KOPT-K1 (cell line): Measurements from ENCODE around the gene TFB2M.
"Not testable (repeated sequence)": the region's sequence is repeated elsewhere in the genome, so short reads cannot be mapped to it uniquely, and the experiment has no call there.

Experiments used
- H3K27ac ChIP-seq: fragments of 200-600 bp; sonication (generic); 2 replicates; pipeline ENCODE4 v1.5.1; 2016; ENCODE audit warnings: antibody characterized with exemption, mild to moderate bottlenecking, low read depth, low read length; ENCODE audit not compliant: poor library complexity, severe bottlenecking
- H3K36me3 ChIP-seq: fragments of 200-600 bp; sonication (generic); 2 replicates; pipeline ENCODE4 v1.5.1; 2017; ENCODE audit warnings: antibody characterized with exemption, mild to moderate bottlenecking, low read length, moderate library complexity; ENCODE audit not compliant: insufficient read depth
- H3K9me3 ChIP-seq: fragments of 200-600 bp; sonication (generic); 2 replicates; pipeline ENCODE4 v1.5.1; 2017; ENCODE audit warnings: antibody characterized with exemption, low read length, mild to moderate bottlenecking; ENCODE audit not compliant: insufficient read depth, poor library complexity, severe bottlenecking

The TFB2M gene

GRCh38 chr1:246591047-246591446 lies 25.0 kb upstream of the TFB2M start:
- Histone ChIP-seq H3K36me3 (peaks cover 23% of the 10 kb centered on the region), H3K9me3 (peaks cover 14% of the 10 kb centered on the region), H3K27ac (no peak overlapping the region)

DNA sequence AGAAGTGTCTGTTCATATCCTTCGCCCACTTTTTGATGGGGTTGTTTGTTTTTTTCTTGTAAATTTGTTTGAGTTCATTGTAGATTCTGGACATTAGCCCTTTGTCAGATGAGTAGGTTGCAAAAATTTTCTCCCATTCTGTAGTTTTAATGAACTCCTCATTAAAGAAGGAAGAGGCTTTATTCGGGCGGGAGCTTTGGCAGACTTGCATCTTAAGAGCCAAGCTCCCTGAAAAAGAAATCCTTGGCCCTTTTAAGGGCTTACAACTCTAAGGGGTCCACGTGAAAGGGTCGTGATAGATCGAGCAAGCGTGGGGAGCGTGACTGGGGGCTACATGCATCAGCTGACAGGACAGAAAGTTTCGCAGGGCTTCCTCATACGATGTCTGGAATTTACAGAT lies 23.9 kb upstream of the TFB2M start:
- not testable (repeated sequence) for H3K27ac ChIP-seq
- H3K36me3 ChIP-seq, result peaks cover 25% of the 10 kb centered on the region
- H3K9me3 ChIP-seq, result peaks cover 14% of the 10 kb centered on the region

DNA sequence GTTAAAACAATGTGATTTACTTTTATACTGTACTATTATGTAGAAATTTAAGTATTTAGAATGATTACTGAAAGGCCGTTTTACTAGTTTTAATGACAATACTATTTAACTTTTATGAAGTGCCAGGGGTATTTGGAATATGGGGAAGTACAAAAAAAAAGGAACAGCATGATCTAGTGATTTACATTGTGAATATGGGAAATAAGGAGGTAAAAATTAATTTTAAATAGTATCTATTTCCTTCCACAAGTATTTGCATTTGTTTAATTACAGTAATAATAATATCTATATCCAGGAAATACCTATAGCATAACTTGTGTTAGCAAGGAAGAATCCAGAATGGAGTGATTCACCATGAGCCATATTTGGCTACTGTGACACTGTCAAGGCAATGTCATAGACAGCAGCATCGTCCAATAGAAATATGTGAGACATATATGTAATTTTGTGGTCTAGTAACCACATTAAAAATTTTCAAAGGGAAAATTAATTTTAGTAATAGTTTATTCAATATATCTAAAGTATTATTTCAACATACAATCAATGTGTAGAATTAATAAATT lies 22.2 kb upstream of the TFB2M start:
- no peak overlapping the region for H3K27ac ChIP-seq
- H3K9me3 ChIP-seq, result peaks cover 14% of the 10 kb centered on the region

DNA sequence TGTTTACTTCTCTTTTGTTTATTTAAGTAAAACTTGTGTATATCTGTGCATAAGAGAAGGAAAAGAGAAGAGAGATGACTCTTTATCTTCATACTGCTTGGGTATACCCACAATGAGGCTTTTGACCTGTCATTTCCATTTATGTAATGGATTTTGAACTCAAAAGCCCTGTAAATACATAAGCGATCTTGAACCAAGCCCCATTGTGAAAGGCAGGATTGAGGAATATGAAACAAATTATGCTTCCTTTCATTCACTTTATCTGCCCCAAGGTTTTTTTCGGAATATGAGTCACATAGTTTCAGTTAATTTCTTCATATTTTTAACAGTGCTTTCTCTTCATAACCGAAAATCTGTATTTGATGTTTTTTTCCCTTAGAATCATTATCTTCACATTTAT lies 21.5 kb upstream of the TFB2M start:
- no peak overlapping the region for H3K27ac ChIP-seq
- H3K36me3 ChIP-seq, result peaks cover 41% of the 10 kb centered on the region
- peaks cover 14% of the 10 kb centered on the region for H3K9me3 ChIP-seq

More for the DNA sequence above, 22.2 kb upstream of the TFB2M start:
- H3K36me3 ChIP-seq, result peaks cover 40% of the 10 kb centered on the region

DNA sequence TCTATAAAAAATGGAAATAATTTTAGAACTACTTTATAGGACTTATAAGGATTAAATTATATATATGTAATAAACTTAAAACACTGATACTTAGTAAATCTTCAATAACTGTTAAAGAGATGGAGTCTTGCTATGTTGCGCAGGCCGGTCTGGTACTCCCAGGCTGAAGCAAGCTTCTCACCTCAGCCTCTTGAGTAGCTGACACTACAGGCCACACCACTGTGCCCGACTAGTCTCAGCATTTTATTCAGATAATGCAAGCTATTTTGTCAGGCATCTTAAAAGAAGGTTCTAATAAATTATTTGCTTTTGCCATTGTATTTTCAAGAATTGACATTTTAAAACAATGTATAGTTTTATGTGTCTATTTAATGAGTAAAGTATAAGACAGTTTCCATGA lies 21.0 kb upstream of the TFB2M start:
- H3K9me3 ChIP-seq, result peaks cover 14% of the 10 kb centered on the region
- H3K27ac ChIP-seq, result no peak overlapping the region
- peaks cover 42% of the 10 kb centered on the region for H3K36me3 ChIP-seq

GRCh38 chr1:246583448-246584185 lies 17.6 kb upstream of the TFB2M start:
- H3K36me3 ChIP-seq, result peaks cover 36% of the 10 kb centered on the region
- H3K9me3 ChIP-seq, result no peaks in the 10 kb centered on the region
- no peak overlapping the region for H3K27ac ChIP-seq

- no peaks in the 10 kb centered on the region for H3K9me3 ChIP-seq
- H3K27ac ChIP-seq, result no peak overlapping the region
- H3K36me3 ChIP-seq, result peaks cover 36% of the 10 kb centered on the region
Measured at GRCh38 chr1:246583056-246583440, 17.0 kb upstream of the TFB2M start.

GRCh38 chr1:246582301-246583055 lies 16.4 kb upstream of the TFB2M start:
- peaks cover 36% of the 10 kb centered on the region for H3K36me3 ChIP-seq
- no peak overlapping the region for H3K27ac ChIP-seq
- no peaks in the 10 kb centered on the region for H3K9me3 ChIP-seq

- Histone ChIP-seq H3K27ac (no peak overlapping the region), H3K9me3 (no peaks in the 10 kb centered on the region), H3K36me3 (peaks cover 36% of the 10 kb centered on the region)
Measured at GRCh38 chr1:246580497-246581370, 14.7 kb upstream of the TFB2M start.

DNA sequence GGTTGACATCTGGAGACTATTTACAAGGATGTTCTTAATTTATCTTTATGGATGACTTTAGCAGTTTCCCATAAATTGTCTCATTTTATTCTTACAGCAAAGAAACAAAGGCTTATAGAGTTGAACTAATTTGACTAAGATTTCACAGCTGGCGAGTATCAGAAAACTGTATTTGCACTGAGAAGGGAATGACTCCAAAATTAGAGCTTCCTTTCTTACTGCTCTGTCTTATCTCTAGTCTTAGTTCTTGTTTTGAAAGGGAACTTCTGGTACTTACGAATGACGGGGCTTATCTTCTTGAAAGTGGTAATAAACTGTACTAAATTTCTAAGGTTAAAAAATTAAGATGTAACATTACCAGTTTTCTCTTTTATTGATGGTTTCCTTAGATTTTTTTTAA lies 13.8 kb upstream of the TFB2M start:
- Histone ChIP-seq H3K9me3 (no peaks in the 10 kb centered on the region), H3K27ac (no peak overlapping the region), H3K36me3 (peaks cover 29% of the 10 kb centered on the region)

GRCh38 chr1:246577720-246578106 lies 11.7 kb upstream of the TFB2M start:
- Histone ChIP-seq H3K27ac (peak overlapping the region; percentile 54), H3K9me3 (no peaks in the 10 kb centered on the region), H3K36me3 (peaks cover 13% of the 10 kb centered on the region)

- Histone ChIP-seq H3K9me3 (no peaks in the 10 kb centered on the region), H3K36me3 (peaks cover 8% of the 10 kb centered on the region; the same call in 1 of the 2 replicates), H3K27ac (peak overlapping the region; percentile 54)
Measured at GRCh38 chr1:246577082-246577719, 11.1 kb upstream of the TFB2M start.

- no peaks in the 10 kb centered on the region for H3K9me3 ChIP-seq
- H3K36me3 ChIP-seq, result peaks cover 4% of the 10 kb centered on the region; the same call in 1 of the 2 replicates
- peak overlapping the region; percentile 54 for H3K27ac ChIP-seq
Measured at GRCh38 chr1:246576709-246577032, 10.6 kb upstream of the TFB2M start.

DNA sequence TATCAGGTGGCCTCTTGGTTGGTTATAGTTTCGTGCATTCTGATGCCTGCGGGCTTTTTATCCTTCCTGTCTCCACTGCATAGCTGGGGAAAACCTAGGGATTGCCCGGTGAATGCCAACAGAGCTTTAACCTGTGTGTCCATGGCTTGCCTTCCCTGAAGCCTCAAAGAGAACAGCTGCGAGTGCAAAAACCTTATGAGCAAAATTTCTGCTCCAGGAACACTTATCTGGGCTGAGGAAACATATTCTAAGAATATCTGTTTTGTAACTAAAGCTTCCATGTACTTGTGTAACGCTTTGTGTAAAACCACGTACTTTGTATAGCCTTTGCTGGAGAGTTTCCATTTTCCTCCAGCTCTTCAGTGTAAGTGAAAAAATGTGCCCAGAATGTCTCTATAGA lies 7.4 kb upstream of the TFB2M start:
- no peaks in the 10 kb centered on the region for H3K9me3 ChIP-seq
- no peaks in the 10 kb centered on the region; the same call in 1 of the 2 replicates for H3K36me3 ChIP-seq
- H3K27ac ChIP-seq, result no peak overlapping the region
